ENCODE data around the gene MTRF1L.
A peak's percentile ranks its signal among the peaks of the same experiment; 100 is the strongest.
"Not testable (repeated sequence)": the region's sequence is repeated elsewhere in the genome, so short reads cannot be mapped to it uniquely, and the experiment has no call there.

The MTRF1L gene

DNA sequence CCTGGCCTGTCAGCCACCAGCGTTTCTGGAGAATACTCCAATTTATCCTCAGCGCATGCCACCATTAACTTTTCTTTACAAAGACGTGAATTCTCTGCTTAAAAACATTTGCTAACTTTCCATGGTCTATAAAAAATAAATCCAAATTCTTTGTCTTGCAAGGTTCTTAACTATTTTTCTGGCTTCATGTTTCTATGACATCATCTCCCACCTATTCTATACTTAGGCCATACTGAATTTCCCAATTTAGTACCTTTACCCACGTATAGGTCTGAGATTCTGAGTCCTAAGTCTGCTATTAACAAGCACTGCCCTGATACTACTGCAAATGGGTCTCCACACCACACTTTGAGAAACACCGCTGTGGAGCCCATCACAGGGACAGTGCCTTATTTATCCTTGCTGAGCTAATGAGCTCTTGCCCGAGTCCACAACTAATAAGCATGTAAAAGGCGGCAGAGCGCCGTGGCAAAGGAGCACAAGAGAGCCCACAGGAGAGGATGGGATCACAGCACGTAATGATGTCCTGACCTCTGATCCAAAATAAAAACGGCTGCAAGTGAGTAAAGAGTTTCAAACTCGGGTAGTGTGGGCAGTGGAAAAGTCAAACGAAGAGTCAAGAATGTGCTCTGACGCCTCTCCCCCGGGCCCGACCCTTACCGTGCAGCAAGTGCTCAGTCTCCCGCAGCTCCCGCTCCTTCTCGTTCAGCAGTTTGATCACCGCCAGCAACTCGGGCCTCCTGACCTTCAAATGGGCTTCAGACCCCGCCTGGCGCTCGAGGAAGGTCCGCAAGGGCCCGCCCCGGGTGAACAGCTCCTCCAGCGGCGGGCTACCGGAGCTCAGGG lies 519 bp downstream of the MTRF1L start:
- DNase-seq, result no peak

DNA sequence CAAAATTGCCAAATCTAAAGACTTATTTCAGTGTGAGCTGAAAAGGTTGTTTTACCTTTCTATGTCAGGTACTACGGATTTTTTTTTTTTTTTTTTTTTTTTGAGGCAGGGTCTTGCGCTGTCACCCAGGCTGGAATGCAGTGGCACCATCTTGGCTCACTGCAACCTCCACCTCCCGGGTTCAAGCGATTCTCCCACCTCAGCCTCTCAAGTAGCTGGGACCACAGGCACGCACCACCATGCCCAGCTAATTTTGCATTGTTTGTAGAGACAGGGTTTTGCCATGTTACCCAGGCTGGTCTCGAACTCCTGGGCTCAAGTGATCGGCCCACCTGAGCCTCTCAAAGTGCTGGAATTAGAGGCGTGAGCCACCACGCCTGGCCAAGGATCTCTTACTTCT lies 1.7 kb downstream of the MTRF1L start:
- DNase-seq, result not testable (repeated sequence)

DNA sequence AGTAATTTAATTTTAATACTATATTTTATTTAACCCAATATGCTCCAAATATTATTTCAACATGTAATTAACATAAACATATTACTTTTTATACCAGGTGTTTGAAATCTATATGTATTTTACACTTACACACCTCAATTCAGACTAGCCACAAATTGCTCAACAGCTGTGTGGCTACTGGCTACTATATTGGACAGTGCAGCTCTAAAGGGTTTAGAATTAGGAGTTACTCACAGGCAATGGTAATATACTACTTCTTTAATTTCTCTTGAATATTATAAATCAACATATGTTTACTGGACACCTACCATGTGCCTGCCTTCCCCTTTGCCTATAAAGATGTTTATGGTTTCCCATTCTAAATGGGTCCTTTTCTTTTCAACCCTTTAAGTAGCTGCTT lies 2.3 kb downstream of the MTRF1L start:
- DNase-seq, result no peak

DNA sequence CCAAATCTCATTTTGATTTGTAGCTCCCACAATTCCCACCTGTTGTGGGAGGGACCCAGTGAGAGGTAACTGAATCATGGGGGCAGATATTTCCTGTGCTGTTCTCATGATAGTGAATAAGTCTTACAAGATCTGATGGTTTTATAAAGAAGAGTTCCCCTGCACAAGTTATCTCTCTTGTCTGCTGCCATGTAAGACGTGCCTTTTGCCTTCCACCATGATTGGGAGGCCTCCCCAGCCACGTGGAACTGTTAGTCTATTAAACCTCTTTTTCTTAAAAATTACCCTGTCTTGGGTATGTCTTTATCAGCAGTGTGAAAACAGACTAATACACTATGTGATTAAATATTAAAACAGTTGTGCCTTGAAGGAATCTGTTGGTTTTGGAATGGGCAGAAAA lies 3.0 kb downstream of the MTRF1L start:
- DNase-seq, result not testable (repeated sequence)

DNA sequence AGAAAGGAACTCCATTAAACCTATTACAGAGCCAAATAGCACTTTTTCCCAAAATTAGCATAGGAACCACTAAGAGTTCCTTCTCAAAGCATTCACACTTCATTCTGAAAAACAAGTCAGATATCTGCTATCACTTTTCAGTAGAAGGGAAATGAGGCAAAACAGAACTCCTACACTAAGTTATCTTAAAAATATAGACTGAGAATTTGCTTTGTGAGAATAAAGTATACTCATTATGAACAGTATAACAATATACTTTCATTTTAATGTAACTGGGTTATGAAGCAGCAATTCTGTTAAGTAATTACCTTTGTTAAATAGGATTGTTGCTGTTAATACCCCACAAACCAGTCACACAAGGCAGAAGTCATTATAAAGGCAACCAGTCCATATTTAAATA lies 8.7 kb downstream of the MTRF1L start:
- no peak for DNase-seq

DNA sequence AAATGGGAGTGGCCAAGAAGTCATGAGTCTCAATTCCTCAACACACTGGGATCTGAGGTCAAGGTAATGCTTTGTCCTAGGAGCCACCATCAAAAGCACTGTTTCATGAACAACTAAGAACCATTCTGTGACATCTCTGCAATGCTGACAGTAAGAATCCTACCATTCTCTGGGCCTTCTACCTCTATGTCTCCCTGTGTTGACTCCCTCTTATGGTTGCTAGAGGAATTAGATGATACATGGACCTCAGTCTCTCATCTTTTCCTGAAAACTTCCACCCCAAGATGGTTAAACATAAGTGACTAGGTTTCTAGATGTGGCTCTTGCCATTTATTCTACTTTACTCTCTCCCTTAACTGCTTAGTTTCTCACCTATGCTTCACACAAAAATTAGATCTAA lies 9.1 kb downstream of the MTRF1L start:
- no peak for DNase-seq

DNA sequence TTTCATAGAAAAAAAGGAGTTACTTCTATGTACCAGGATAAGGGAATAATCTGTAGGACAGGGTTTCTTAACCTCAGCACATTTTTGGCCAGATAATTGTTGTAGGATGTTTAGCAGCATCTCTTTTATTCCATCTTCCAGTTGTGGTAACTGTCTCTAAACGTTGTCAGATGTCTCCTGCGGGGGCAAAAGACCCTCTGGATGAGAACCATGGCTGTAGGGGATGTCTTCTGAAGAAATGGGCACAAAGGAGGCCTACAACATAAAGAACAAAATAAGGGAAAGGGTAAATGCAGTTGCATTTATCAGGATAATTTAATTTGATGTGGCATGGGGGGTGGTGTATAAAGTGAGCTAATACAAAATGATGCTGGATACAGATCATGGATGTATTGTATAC lies 15.5 kb downstream of the MTRF1L start:
- no peak for DNase-seq

DNA sequence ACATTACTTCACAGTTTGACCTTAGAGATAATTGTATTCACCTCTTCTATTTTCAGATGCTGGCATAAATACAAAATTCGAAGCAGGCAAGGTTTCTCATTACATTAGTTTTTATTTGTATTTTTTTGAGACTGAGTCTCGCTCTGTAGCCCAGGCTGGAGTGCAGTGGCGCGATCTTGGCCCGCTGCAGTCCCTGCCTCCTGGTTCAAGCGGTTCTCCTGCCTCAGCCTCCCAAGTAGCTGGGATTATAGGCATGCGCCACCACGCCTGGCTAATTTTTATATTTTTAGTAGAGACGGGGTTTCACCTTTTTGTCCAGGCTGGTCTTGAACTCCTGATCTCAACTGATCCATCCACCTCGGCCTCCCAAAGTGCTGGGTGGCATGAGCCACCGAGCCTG lies 17.2 kb downstream of the MTRF1L start:
- not testable (repeated sequence) for DNase-seq

DNA sequence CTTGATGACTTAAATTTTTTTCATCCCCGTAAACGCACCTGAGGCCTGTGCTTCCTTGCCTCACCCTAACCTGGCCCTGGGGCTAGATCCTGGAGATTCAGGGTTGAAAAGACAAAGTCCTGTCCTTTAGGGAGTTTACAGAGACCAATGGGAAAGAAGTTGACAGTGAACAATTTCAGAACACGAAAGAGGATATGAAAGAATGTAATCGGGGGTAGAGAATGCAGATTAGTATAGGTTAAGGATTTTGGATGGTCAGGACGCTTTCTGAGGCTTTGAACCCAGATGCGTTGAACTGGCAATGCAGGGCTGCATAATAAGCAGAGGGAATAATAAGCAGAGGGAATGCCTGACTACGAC lies 18.0 kb downstream of the MTRF1L start:
- DNase-seq, result no peak

DNA sequence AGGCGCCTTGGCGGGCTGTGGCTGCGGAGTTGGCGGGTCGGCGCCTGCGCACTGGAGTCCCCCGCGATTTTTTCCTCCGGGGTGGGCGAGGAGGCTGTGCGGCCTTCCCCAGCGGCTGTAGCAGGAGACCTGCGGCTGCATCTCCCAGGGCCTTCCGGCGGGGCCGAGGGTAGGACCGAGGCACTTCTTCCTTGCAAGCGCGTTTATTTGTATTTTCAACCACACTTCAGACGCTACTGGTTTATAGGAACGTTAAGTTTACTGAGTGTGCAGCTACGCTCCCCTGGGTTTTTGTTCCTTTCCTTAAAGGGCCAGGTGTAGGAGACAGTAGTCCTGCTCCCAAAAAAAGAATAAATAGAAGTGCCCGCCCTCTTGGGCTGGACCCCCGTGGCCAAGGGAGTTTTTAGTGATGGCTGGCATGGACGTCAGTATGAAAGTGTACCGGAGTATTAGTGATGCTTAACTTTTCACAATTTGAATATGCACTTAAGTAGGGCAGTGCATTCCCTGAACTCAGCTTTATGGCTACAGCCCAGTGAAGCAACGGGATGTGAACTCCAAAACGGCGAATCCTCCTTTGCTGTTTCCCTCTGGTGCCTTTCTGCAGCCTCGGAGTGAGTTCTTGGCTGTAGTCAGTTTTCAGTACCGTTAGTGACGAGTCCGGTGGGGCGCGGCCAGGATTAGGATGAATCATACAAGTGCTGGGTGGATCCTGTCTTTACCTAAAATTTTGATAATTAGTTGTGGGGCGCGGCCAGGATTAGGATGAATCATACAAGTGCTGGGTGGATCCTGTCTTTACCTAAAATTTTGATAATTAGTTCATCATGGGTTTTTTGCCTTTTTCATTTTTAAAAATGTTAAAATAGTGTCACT lies 18.6 kb downstream of the MTRF1L start:
- peak; percentile 44 for DNase-seq

DNA sequence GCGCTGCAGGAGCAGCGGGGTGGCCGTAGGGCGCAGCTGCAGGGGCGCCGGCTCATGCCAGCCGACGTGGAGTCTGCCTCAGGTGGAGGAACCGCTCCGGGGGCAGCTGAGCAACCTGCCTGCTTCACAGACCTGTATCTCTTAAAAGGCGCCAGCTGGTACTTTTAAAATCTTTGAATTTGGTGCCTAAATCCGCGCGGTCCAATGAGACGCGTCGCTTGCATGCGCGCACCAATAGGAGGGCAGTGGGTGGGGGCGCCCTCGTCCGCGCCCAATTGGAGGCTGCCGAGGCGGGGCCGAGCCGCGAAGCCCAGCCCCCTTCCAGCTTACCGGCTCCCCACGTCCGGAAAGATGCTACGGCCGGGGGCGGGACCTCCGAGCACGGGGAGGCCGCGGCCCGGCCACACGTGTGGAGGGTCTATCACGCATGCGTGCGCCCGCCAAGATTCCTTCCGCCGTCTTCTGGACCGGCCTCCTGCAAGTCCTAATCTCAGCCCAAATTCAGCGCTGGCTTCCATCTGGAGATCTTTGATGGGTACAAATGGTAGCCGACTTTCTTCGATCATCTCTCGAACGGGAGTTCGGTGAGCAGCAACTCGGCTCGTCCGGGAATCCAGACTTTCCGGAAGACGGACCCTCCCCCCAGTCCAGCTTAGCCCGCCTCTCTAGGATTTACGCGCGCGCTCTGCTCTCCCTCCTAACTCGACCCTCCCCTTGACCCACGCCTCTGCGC lies 19.4 kb downstream of the MTRF1L start, which contains the start of gene FBXO5:
Gene FBXO5, minus strand, starts transcription at position 138 of the 733 bp plus-strand sequence. Its CDS starts 82 bp downstream, at position 56.
- peak; percentile 96 for DNase-seq

DNA sequence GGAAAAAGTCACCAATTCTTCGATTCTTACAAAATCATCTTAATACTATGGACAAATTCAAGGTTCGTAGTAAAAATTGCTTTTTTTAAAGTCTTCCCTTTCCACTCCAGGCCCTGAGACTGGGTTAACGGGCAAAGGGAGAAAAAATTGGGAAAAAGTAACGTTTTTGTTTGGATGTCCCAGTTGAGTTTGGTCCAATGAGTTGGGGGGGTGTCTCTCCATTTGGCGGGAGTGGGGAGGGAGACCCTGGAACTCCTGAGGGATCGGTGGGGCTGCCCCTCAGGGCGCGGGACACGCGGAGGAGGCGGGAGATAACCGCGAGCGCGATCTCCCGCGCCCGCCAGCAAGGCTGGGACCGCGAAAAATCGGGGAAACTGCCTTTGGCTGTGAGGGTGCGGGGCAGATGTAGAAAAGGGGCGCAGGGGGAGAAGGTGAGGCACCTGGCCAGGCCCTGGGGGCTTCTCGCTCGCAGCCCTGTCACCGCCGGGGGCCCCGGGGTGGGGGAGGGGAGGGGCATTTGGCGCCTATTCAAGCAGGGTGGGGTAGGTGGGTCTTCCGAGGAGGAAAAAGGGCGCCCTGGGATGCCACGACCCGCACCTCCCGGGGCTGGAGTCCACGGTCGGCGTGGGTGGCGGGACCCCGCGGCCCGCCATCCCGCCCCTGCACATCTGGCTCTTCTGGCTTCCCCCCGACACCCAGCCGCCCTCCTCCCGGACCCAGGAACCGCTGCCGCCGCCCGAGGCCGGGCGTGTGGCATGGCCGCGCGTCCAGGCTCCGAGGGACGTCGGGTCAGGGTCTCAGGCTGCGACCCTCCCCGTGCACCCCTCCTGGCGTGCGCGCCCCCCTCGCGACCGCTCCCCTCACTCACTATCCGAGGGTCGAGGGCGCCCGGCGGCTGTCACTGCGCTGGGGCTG lies 20.3 kb downstream of the MTRF1L start:
- no peak for DNase-seq

DNA sequence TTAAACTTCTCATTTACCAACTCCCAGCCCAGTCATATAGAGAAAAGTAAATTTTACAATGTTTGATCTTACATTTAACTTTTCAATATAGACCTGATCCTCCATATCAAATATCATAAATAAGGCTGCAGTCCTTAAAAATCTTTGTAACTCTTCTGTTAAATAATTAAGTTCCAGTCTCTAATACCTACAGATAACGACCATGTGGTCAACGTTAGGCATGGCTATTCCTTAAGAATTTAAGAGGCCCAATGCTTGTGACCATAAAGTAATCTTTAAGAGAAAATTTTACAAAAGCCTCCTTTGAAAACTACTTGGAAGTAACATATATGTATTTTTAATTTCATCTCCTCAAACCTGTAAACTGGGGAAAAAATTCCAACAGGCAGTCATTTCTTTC lies 21.3 kb downstream of the MTRF1L start:
- no peak for DNase-seq

DNA sequence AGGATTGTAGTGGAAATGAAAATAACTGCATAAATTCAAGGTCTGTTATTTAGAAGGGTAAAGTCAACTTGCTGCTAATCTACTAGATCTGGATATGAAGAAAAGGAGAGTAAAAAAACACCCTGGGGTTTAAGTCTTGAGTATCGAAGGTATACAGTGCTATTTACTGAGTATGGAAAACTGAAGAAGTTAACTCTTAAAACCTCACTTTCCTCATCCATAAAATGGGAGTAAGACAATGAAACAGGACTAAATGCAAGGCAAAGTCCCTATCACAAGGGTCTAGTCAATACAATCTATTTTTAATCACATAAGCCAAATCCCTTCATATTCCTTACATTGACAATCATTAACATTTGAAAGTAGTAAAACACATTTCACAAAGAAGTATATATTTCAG lies 21.9 kb downstream of the MTRF1L start:
- no peak for DNase-seq

DNA sequence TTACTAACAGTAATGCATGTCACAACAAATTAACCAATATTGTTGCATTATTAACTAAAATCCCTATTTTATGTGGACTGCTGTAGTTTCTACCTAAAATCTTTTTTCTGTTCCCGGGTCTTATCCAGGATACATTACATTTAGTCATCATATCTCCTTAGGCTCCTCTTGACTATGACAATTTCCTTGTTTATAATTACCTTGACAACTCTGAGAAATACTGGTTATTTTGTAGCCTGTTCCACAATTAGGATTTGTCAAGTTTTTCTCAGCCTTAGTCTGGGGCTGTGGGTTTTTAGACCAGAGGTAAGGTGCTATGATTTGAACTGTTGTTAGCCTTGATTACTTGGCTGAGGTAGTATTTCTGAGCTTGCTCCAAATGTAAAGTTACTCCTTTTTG lies 23.4 kb downstream of the MTRF1L start:
- DNase-seq, result no peak

DNA sequence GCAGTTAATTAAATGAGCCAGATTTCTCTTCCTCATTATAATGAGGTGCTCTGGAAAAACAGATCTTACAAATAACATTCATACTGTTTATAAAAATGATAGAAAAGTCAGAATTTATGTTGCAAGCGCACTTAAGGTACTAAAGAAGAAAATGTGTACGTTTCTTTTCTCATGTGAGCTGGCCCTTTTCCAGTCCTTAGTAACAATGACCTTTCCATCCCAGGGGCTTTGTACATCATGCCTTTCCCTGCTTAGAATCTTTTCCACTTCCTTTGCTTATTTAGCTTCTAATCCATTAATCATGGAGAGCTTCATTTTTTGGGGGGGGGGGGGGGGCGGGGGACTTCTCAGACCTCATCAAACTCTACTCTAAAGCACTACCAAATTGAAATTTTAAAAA lies 24.5 kb downstream of the MTRF1L start:
- no peak for DNase-seq

DNA sequence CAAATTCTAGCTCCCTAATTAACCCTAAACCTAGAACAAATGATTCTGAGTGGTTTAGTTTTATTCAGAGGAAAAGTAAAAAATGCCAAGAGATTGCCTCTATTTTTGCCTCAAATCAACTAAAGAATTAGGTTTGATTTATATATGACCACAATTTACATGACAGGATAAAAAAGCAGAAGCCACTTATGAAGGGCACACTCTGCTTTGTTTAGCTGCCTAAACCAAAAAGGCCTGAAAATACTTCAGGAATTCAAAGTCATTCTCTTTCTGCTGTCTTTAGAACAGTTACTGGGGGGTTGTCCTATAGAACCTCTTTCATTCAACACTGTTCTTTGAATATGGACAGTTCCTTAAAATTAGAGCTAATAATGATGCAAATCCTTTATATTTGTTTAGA lies 25.0 kb downstream of the MTRF1L start:
- no peak for DNase-seq

DNA sequence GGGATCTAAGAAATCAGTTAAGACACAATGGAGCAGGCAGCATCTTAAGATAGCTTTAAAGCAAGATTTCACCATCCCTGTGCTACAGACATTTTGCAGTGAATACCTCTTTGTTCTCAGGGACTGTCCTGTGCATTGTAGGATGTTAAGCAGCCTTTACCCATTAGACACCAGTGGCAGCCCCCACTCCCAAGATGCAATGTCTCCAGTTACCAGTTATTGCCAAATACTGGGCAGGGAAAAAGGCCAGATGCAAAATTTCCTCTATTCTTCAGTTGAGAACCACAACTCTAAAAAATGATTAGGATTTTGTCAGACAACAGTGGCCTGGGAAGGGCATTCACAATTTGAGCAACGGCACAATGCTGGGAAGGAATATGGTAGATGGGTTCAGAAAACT lies 25.8 kb downstream of the MTRF1L start:
- DNase-seq, result no peak

DNA sequence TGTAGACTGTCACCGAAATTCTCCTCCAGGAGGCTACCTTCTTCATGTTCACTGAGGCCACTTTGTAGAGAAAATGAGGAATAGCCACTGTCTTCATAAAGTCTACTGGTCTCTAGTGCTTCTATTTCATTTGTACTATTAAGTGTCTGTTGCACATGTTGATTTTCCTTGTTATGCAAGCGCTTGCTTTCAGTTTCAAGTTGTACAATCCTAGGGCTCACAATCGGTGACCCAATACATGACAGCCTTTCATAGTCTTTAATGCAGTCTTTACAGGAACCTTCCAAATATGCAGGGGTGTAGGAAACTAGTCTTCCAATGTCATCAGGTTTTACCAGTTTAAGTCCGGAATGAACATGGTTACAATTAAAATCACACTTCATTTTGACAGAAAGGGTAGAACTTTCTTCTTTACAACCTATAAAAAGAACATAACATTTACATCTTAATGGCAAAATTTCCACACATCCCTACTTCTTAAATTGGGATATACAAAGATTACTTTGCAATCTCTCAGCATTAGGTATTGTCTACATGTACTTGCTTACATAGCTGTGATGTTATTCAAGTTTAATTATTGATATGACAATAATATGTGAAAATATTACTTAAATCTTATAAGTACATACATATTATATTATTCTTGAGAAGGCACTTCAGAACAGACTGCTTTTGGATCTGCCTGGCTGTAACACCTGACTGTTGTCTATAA lies 27.1 kb downstream of the MTRF1L start:
- no peak for DNase-seq

DNA sequence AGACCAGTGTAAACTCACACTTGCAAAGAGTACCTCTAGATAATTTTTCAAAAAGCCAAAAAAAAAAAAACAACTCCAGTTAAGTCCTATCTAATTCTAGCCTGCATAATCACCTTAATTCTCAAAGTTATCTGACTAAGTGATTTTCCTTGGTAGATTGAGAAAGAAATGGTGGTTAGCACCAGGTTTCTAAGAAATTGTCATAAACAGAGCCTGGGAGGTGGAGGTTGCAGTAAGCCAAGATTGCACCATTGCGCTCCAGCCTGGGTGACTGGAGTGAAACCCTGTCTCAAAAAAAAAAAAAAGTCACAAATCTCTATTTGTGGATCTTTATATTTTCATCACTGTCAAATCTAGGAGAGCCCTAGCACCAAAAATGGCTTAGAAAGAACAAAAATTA lies 28.6 kb downstream of the MTRF1L start:
- DNase-seq, result no peak

DNA sequence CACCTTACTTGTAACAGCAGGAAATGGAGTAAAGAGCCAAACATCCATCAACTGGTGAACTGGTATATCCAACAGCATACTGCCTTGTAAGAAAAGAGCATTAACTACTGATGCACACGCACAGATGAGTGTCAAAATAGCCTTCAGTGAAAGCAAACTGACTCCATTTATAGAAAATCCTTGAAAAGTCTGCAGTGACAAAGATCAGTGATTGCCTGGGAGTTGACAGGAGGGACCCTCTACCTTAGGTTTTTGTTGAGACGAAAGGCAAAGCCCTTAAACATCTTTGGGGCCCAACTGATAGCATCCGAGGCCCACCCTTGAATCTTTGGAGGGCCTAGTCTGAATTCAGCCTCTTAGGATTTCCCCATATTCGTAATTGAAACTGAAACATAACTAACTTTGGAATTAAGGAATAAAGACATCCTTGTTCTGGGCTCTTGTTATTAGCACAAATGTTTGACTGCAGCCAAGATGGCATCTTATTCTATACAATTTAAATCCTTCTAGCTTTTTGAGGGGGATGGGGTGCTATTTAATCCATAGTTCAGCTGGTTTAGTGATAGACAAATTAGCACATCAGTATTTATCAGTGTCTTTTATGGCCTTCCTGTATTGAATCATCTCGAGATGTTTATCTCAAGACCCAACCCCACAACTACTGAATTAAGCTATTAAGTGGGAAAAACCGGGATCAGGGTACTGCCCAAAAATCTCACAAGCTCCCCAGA lies 32.7 kb downstream of the MTRF1L start:
- DNase-seq, result no peak
